Mesodermal cell (in vitro differentiated cells): ENCODE results near the gene SLC29A3. TPM values are rescaled to one million over a fixed set of nuclear protein-coding genes. Genes with fewer than 3 reads are reported as not detected.
"Not testable (repeated sequence)": the region's sequence is repeated elsewhere in the genome, so short reads cannot be mapped to it uniquely, and the experiment has no call there.

Experiments used
- H3K27ac ChIP-seq: 2 replicates; pipeline ENCODE4 v1.7.0; 2013; ENCODE audit warnings: mild to moderate bottlenecking, low read depth, low read length, moderate library complexity; ENCODE audit not compliant: severe bottlenecking
- H3K36me3 ChIP-seq: 2 replicates; pipeline ENCODE4 v1.7.1; 2013; ENCODE audit warnings: mild to moderate bottlenecking, low read length, moderate library complexity; ENCODE audit not compliant: control insufficient read depth, insufficient read depth
- H3K4me1 ChIP-seq: one replicate; pipeline ENCODE4 v1.7.1; 2013; ENCODE audit warnings: mild to moderate bottlenecking, low read length; ENCODE audit not compliant: insufficient read depth, control insufficient read depth, poor library complexity, severe bottlenecking
- H3K4me3 ChIP-seq: 2 replicates; pipeline ENCODE4 v1.7.0; 2013; ENCODE audit warnings: low read length, control low read depth, mild to moderate bottlenecking; ENCODE audit not compliant: insufficient read depth, poor library complexity, severe bottlenecking; ENCODE audit errors: extremely low read depth
- H3K9me3 ChIP-seq: 2 replicates; pipeline ENCODE4 v1.7.1; 2013; ENCODE audit warnings: mild to moderate bottlenecking, low read length, moderate library complexity; ENCODE audit not compliant: control insufficient read depth
- WGBS, 2 experiments: methylation state at CpG; one replicate each; pipeline ENCODE4 v1.1.5; 2013; ENCODE audit warnings: missing lambda C conversion rate in 2 of 2; ENCODE audit not compliant: insufficient coverage in 2 of 2; 5-methylcytosine and 5-hydroxymethylcytosine counted together
- polyA plus RNA-seq, 2 experiments: library from polyadenylated mRNA; stranded (reverse); fragments of 50-300 nt; gene quantifications; one replicate each; pipeline ENCODE4 v1.2.3, GENCODE V29; 2013

The SLC29A3 gene
- polyA plus RNA-seq (2013, experiment 1 of 2): 7.2 TPM
- 4.8 TPM for polyA plus RNA-seq (2013, experiment 2 of 2)

- Histone ChIP-seq H3K4me3 (peak within 1 kb of the TSS; percentile 70), H3K27ac (no peak within 1 kb of the TSS)
Observed at GRCh38 chr10:71319042-71319799, at the start of gene SLC29A3. TSS of gene SLC29A3 (plus strand) at chr10:71319259. CDS start at chr10:71319310, 51 bp downstream.

GRCh38 chr10:71269301-71270288, 49.5 kb upstream of the SLC29A3 start:
- Histone ChIP-seq H3K9me3 (no peaks in the 10 kb centered on the region), H3K4me3 (no peak overlapping the region), H3K4me1 (peaks cover 62% of the 10 kb centered on the region), H3K27ac (peak overlapping the region; percentile 87), H3K36me3 (peaks cover 12% of the 10 kb centered on the region)
- 30 to 36% methylated on average over 8 to 10 of the region's 11 CpGs for WGBS, 2 experiments

More at GRCh38 chr10:71319042-71319799, at the start of gene SLC29A3:
- Histone ChIP-seq H3K9me3 (no peaks in the 10 kb centered on the region), H3K36me3 (peaks cover 10% of the 10 kb centered on the region), H3K4me1 (no peaks in the 10 kb centered on the region)
- WGBS, 2 experiments: 1% methylated on average over 44 to 55 of the region's 62 CpGs

GRCh38 chr10:71270301-71271220, 48.5 kb upstream of the SLC29A3 start:
- Histone ChIP-seq H3K4me1 (peaks cover 53% of the 10 kb centered on the region), H3K4me3 (no peak overlapping the region), H3K27ac (no peak overlapping the region), H3K36me3 (peaks cover 17% of the 10 kb centered on the region), H3K9me3 (no peaks in the 10 kb centered on the region)
- 53 to 69% methylated on average over 5 to 7 of the region's 10 CpGs for WGBS, 2 experiments

- WGBS, 2 experiments: 86 to 94% methylated on average over 11 of the region's 14 CpGs
- H3K4me3 ChIP-seq: no peak overlapping the region
- peaks cover 42% of the 10 kb centered on the region for H3K4me1 ChIP-seq
- no peaks in the 10 kb centered on the region for H3K9me3 ChIP-seq
- peaks cover 17% of the 10 kb centered on the region for H3K36me3 ChIP-seq
- peak overlapping the region; percentile 36 for H3K27ac ChIP-seq
Observed at GRCh38 chr10:71271662-71272055, 47.4 kb upstream of the SLC29A3 start.

- H3K9me3 ChIP-seq: no peaks in the 10 kb centered on the region
- H3K27ac ChIP-seq: peak overlapping the region; percentile 36
- peaks cover 37% of the 10 kb centered on the region for H3K4me1 ChIP-seq
- 80 to 85% methylated on average over 8 to 13 of the region's 15 CpGs for WGBS, 2 experiments
- peaks cover 17% of the 10 kb centered on the region for H3K36me3 ChIP-seq
- H3K4me3 ChIP-seq: no peak overlapping the region
Observed at GRCh38 chr10:71272056-71272771, 46.8 kb upstream of the SLC29A3 start.

GRCh38 chr10:71272974-71273373, 46.1 kb upstream of the SLC29A3 start:
- WGBS, 2 experiments: 84 to 89% methylated on average over 11 of the region's 11 CpGs
- not testable (repeated sequence) for H3K9me3 ChIP-seq, H3K27ac ChIP-seq, H3K4me3 ChIP-seq
- H3K36me3 ChIP-seq: peaks cover 19% of the 10 kb centered on the region
- peaks cover 31% of the 10 kb centered on the region for H3K4me1 ChIP-seq

GRCh38 chr10:71273506-71273905, 45.6 kb upstream of the SLC29A3 start:
- H3K4me1 ChIP-seq: peaks cover 31% of the 10 kb centered on the region
- no peak overlapping the region for H3K4me3 ChIP-seq
- WGBS, 2 experiments: 97% methylated on average over 5 of the region's 5 CpGs
- H3K36me3 ChIP-seq: peaks cover 19% of the 10 kb centered on the region
- H3K9me3 ChIP-seq: no peaks in the 10 kb centered on the region
- H3K27ac ChIP-seq: no peak overlapping the region

GRCh38 chr10:71274901-71275796, 43.9 kb upstream of the SLC29A3 start:
- Histone ChIP-seq H3K4me1 (peaks cover 24% of the 10 kb centered on the region), H3K36me3 (peaks cover 28% of the 10 kb centered on the region), H3K4me3 (no peak overlapping the region), H3K9me3 (no peaks in the 10 kb centered on the region), H3K27ac (peak overlapping the region; percentile 29)
- WGBS, 2 experiments: 68 to 76% methylated on average over 10 to 11 of the region's 11 CpGs

- Histone ChIP-seq H3K27ac (no peak overlapping the region), H3K4me1 (peaks cover 18% of the 10 kb centered on the region)
- 79 to 84% methylated on average over 5 to 7 of the region's 9 CpGs for WGBS, 2 experiments
Observed at GRCh38 chr10:71276873-71277272, 42.2 kb upstream of the SLC29A3 start.

More at GRCh38 chr10:71276873-71277272, 42.2 kb upstream of the SLC29A3 start:
- Histone ChIP-seq H3K36me3 (peaks cover 44% of the 10 kb centered on the region), H3K4me3 (no peak overlapping the region), H3K9me3 (no peaks in the 10 kb centered on the region)
